ENCODE measurements around the gene DMD.

GRCh38 chrX:32087663-32088062 is 1123.7 kb downstream of the DMD start:
- TF ChIP-seq CTCF (IDR thresholded peaks at IDR 0.05) (no peak), REST (IDR thresholded peaks at IDR 0.05; ENCODE audit: insufficient read depth in 1 of 2, low read depth in 2 of 2, low read length in 1 of 2) (no peak), POLR2AphosphoS5 (IDR thresholded peaks at IDR 0.05; ENCODE audit: low read depth, low read length) (no peak), TCF7L2 (IDR thresholded peaks at IDR 0.05; ENCODE audit: low read depth, low read length) (no peak), SIN3A (IDR thresholded peaks at IDR 0.05; ENCODE audit: borderline replicate concordance, insufficient read depth, low read depth, low read length) (no peak)

Data from Panc1 (cell line).